Measurements from ENCODE around the gene SNX20. TPM values are rescaled to one million over a fixed set of nuclear protein-coding genes. Genes with fewer than 3 reads are reported as not detected.

Gene SNX20
- total and polyA plus RNA-seq, 10 of the 15 experiments (the other 5 are each of a cell fraction or from before 2014, with no cell fraction given): 4.6 to 30.8 (median 21.9) TPM

GRCh38 chr16:50657241-50657640 lies 23.9 kb downstream of the SNX20 start:
- ChIA-PET POLR2A (interaction anchor here (0.7 kb wide), 1 partner anchor 108 kb away, joined by 3 read pairs; no protein-coding TSS in a partner anchor), SMC1A (ENCODE audit: uncharacterized antibody, unreplicated experiment) (interaction anchor here (0.6 to 1.3 kb wide), 3 partner anchors 9 to 149 kb away, joined by 3 read pairs; no protein-coding TSS in a partner anchor), CTCF (interaction anchor here (0.6 to 1.5 kb wide), 2 partner anchors 9 to 1104 kb away, joined by 3 to 4 read pairs; no protein-coding TSS in a partner anchor), RAD21 (ENCODE audit: unreplicated experiment) (no interaction called here)
- Histone ChIP-seq H3K9ac (ENCODE audit: control insufficient read depth, insufficient read depth, low read length) (no peak overlapping the region), H3K4me1 (ENCODE audit: control insufficient read depth, insufficient read depth, low read length) (no peaks in the 10 kb centered on the region), H4K20me1 (ENCODE audit: control insufficient read depth, insufficient read depth) (no peaks in the 10 kb centered on the region), H3K9me3 (replicated peaks; ENCODE audit: control insufficient read depth, insufficient read depth, low read length) (no peaks in the 10 kb centered on the region), H3K4me3 (no peak overlapping the region), H2AFZ (ENCODE audit: control insufficient read depth, low read depth, low read length) (no peak overlapping the region), H3K79me2 (ENCODE audit: control insufficient read depth, insufficient read depth, low read length) (no peaks in the 10 kb centered on the region), H3K27ac (ENCODE audit: control insufficient read depth, insufficient read depth) (no peak overlapping the region), H3K36me3 (ENCODE audit: control insufficient read depth in 2 of 2, insufficient read depth in 2 of 2, low read length in 1 of 2) (no peaks in the 10 kb centered on the region), H3K27me3 (replicated peaks in 1 of 2; ENCODE audit: control insufficient read depth in 2 of 2, insufficient read depth in 2 of 2, low read length in 1 of 2) (no peaks in the 10 kb centered on the region; a peak in 2 of 4 replicates), H3K4me2 (ENCODE audit: control insufficient read depth, insufficient read depth) (no peak overlapping the region)
- in situ Hi-C loops (cut with MboI): no loop called here
- WGBS (ENCODE audit: insufficient coverage, insufficient replicate concordance, low lambda C conversion rate, missing lambda C conversion rate): 57% methylated on average over 5 of the region's 5 CpGs
- DNase-seq (ENCODE audit: low read depth, low spot score) (no peak), FAIRE-seq (no peak), ATAC-seq (peak; percentile 34; the same call in 2 of the 3 replicates)
- intact Hi-C loops (cut with micrococcal nuclease; ENCODE audit: unreplicated experiment): no loop called here
- BruUV-seq (replicated peaks): no TSS peak
- TF ChIP-seq IRF5 (IDR thresholded peaks at IDR 0.05; ENCODE audit: borderline replicate concordance): no peak
- no peak for TF ChIP-seq ZNF217 (IDR thresholded peaks at IDR 0.05)
- TF ChIP-seq RCOR1 (conservative IDR thresholded peaks at IDR 0.05; ENCODE audit: low read depth, low read length): no peak
- TF ChIP-seq ZBTB11 (CRISPR knock-in tag; IDR thresholded peaks at IDR 0.05): no peak
- TF ChIP-seq NFYA (IDR thresholded peaks at IDR 0.05; ENCODE audit: borderline replicate concordance, low read depth, low read length): no peak
- TF ChIP-seq ZNF687 (IDR thresholded peaks at IDR 0.05): no peak
- TF ChIP-seq MXI1 (IDR thresholded peaks at IDR 0.05; ENCODE audit: low read depth, low read length): no peak
- no peak for TF ChIP-seq ZBTB33 (IDR thresholded peaks at IDR 0.05)
- TF ChIP-seq IKZF2 (IDR thresholded peaks at IDR 0.05): no peak
- no peak for TF ChIP-seq KLF5 (IDR thresholded peaks at IDR 0.05; ENCODE audit: partially characterized antibody)
- TF ChIP-seq BRCA1 (IDR thresholded peaks at IDR 0.05; ENCODE audit: low read depth, low read length): no peak

All from GM12878 (cell line).